HepG2 (cell line): Measurements from ENCODE around the gene PAQR7. TPM values are rescaled to one million over a fixed set of nuclear protein-coding genes. Genes with fewer than 3 reads are reported as not detected.

Experiments
- ATAC-seq: fragments of 200-7000 bp; cut with Tn5 transposase; 3 replicates; pipeline ENCODE4 v1.9.1; 2020; ENCODE audit warnings: mild to moderate bottlenecking, moderate library complexity
- BruUV-seq: library from RNA; stranded (reverse); fragments of 400-500 nt; replicated peaks from 2 replicates; lab custom pipeline; 2021; lab: Mats Ljungman, UMichigan
- CTCF ChIA-PET: fragments of 300-600 bp; formaldehyde crosslinking; extraction: SDS; loops from one replicate; lab custom pipeline; 2021; ENCODE audit warnings: low total read pairs, inconsistent platforms, low intra/inter-chr PET ratio; lab: Yijun Ruan, JAX
- POLR2A ChIA-PET: fragments of 350-600 bp; sonication (Branson Sonifier 250); formaldehyde crosslinking; loops from one replicate; lab custom pipeline; 2020; ENCODE audit warnings: antibody characterized with exemption, inconsistent platforms; lab: Yijun Ruan, JAX
- DNase-seq: peaks from one replicate; pipeline ENCODE4 v3.0.0-alpha.2; 2015; ENCODE audit warnings: low spot score
- FAIRE-seq: peaks from 3 replicates; lab custom pipeline; 2011; peaks lifted over from hg19 to GRCh38; lab: Jason Lieb, UNC
- H2AFZ ChIP-seq: one replicate; pipeline ENCODE4 v1.6.1; 2011; ENCODE audit warnings: low read length, inconsistent platforms
- H3K27ac ChIP-seq: fragments of 300-600 bp; 3 replicates; pipeline ENCODE4 v1.8.0; 2011; ENCODE audit warnings: mixed run types, mild to moderate bottlenecking, mixed read lengths, low read length, inconsistent platforms; ENCODE audit not compliant: insufficient read depth; ENCODE audit errors: extremely low read length
- H3K27me3 ChIP-seq, 2 experiments: fragments of 200-600 bp in 1 of 2; 2 replicates in 1 of 2; 3 replicates in 1 of 2; pipeline versions ENCODE4 v1.6.0 to v1.8.0; 2011; ENCODE audit warnings: low read length in 2 of 2, mild to moderate bottlenecking in 2 of 2, moderate library complexity in 2 of 2, inconsistent platforms in 1 of 2; ENCODE audit not compliant: insufficient read depth in 2 of 2, control insufficient read depth in 1 of 2
- H3K36me3 ChIP-seq, 2 experiments: fragments of 200-600 bp in 1 of 2; replicated peaks in 1 of 2; 2 replicates in 1 of 2; 3 replicates in 1 of 2; pipeline versions ENCODE4 v1.5.1 to v1.8.0; 2011; ENCODE audit warnings: low read length in 2 of 2, inconsistent platforms in 1 of 2; ENCODE audit not compliant: insufficient read depth in 2 of 2, control insufficient read depth in 1 of 2
- H3K4me1 ChIP-seq: 2 replicates; pipeline ENCODE4 v1.5.1; 2012; ENCODE audit warnings: low read length, inconsistent platforms; ENCODE audit not compliant: insufficient read depth
- H3K4me2 ChIP-seq: 2 replicates; pipeline ENCODE4 v1.6.0; 2011; ENCODE audit warnings: low read depth, low read length, inconsistent platforms
- H3K4me3 ChIP-seq, 3 experiments: fragments of 200-600 bp in 1 of 3; sonication (generic), shearing (Covaris generic) in 1 of 3; replicated peaks in 1 of 3; 2 replicates each; pipeline ENCODE4 v1.5.1; 2011 to 2016; ENCODE audit warnings: low read length in 3 of 3, inconsistent platforms in 2 of 3, low read depth in 2 of 3, mild to moderate bottlenecking in 2 of 3, control low read depth in 1 of 3, mixed read lengths in 1 of 3; ENCODE audit not compliant: insufficient read depth in 1 of 3
- H3K79me2 ChIP-seq: one replicate; pipeline ENCODE4 v1.6.1; 2011; ENCODE audit warnings: low read length, inconsistent platforms; ENCODE audit not compliant: insufficient read depth
- H3K9ac ChIP-seq: 2 replicates; pipeline ENCODE4 v1.6.0; 2011; ENCODE audit warnings: mild to moderate bottlenecking, low read depth, low read length, inconsistent platforms; ENCODE audit not compliant: insufficient read depth
- H3K9me3 ChIP-seq: 2 replicates; pipeline ENCODE4 v1.5.1; 2012; ENCODE audit warnings: mild to moderate bottlenecking, low read length
- H4K20me1 ChIP-seq: 2 replicates; pipeline ENCODE4 v1.6.0; 2011; ENCODE audit warnings: inconsistent platforms, mild to moderate bottlenecking, low read length, moderate library complexity; ENCODE audit not compliant: insufficient read depth
- ARID2 ChIP-seq: sonication (generic); formaldehyde crosslinking; IDR thresholded peaks from 2 replicates; pipeline ENCODE4 v1.8.1; 2022; ENCODE audit warnings: mild to moderate bottlenecking, missing genetic modification reagents, borderline replicate concordance
- CENPT ChIP-seq: sonication (generic); formaldehyde crosslinking; IDR thresholded peaks from 2 replicates; pipeline ENCODE4 v1.8.0; 2022; ENCODE audit warnings: low read depth, mild to moderate bottlenecking, moderate library complexity, missing genetic modification reagents
- CREBL2 ChIP-seq: sonication (generic); formaldehyde crosslinking; IDR thresholded peaks from 2 replicates; pipeline ENCODE4 v1.8.1; 2023; ENCODE audit warnings: missing genetic modification reagents, mild to moderate bottlenecking, borderline replicate concordance
- CSRNP1 ChIP-seq: sonication (generic); formaldehyde crosslinking; IDR thresholded peaks from 2 replicates; pipeline ENCODE4 v1.8.1; 2023; ENCODE audit warnings: mild to moderate bottlenecking, missing genetic modification reagents
- DZIP1 ChIP-seq: sonication (generic); formaldehyde crosslinking; IDR thresholded peaks from 2 replicates; pipeline ENCODE4 v1.5.0; 2020; ENCODE audit warnings: mild to moderate bottlenecking, missing genetic modification reagents
- ELK4 ChIP-seq: sonication (generic); formaldehyde crosslinking; IDR thresholded peaks from 2 replicates; pipeline ENCODE4 v1.9.0; 2021; ENCODE audit warnings: missing genetic modification reagents, borderline replicate concordance
- HMG20B ChIP-seq: conservative IDR thresholded peaks from 2 replicates; pipeline ENCODE4 v1.6.1; 2016; ENCODE audit warnings: missing genetic modification reagents, missing compliant biosample characterization
- HOXA5 ChIP-seq: sonication (generic); formaldehyde crosslinking; IDR thresholded peaks from 2 replicates; pipeline ENCODE4 v1.4.0; 2020; ENCODE audit warnings: missing genetic modification reagents
- KDM4B ChIP-seq: sonication (generic); formaldehyde crosslinking; IDR thresholded peaks from 2 replicates; pipeline ENCODE4 v1.4.0; 2020; ENCODE audit warnings: missing genetic modification reagents
- MTF1 ChIP-seq: sonication (generic); formaldehyde crosslinking; IDR thresholded peaks from 2 replicates; pipeline ENCODE4 v1.5.0; 2020; ENCODE audit warnings: missing genetic modification reagents
- NONO ChIP-seq, 2 experiments: fragments of 450-650 bp in 1 of 2; sonication (generic) in 1 of 2; formaldehyde crosslinking in 1 of 2; IDR thresholded peaks in 1 of 2; conservative IDR thresholded peaks in 1 of 2; 2 replicates each; pipeline versions ENCODE4 v1.6.1 to v1.8.0; 2017 to 2022; ENCODE audit warnings: mild to moderate bottlenecking in 1 of 2, missing genetic modification reagents in 1 of 2, moderate library complexity in 1 of 2
- NPAS2 ChIP-seq: sonication (generic); formaldehyde crosslinking; IDR thresholded peaks from 2 replicates; pipeline ENCODE4 v1.8.0; 2022; ENCODE audit warnings: mild to moderate bottlenecking, missing genetic modification reagents, borderline replicate concordance
- NRL ChIP-seq: sonication (generic); formaldehyde crosslinking; IDR thresholded peaks from 2 replicates; pipeline ENCODE4 v1.5.0; 2020; ENCODE audit warnings: missing genetic modification reagents, mild to moderate bottlenecking, moderate library complexity, borderline replicate concordance
- PHF8 ChIP-seq: sonication (generic); formaldehyde crosslinking; IDR thresholded peaks from 2 replicates; pipeline ENCODE4 v1.5.0; 2020; ENCODE audit warnings: missing genetic modification reagents
- RFX1 ChIP-seq: fragments of 450-650 bp; IDR thresholded peaks from 2 replicates; pipeline ENCODE4 v1.6.1; 2017
- SKIL ChIP-seq: sonication (generic); formaldehyde crosslinking; IDR thresholded peaks from 2 replicates; pipeline ENCODE4 v1.8.0; 2022; ENCODE audit warnings: missing genetic modification reagents, mild to moderate bottlenecking, moderate library complexity, borderline replicate concordance
- SP1 ChIP-seq, 2 experiments: fragments of 450-650 bp in 1 of 2; sonication (generic) in 1 of 2; formaldehyde crosslinking in 1 of 2; IDR thresholded peaks; 2 replicates each; pipeline versions ENCODE4 v1.4.0 to v1.6.1; 2016 to 2020; ENCODE audit warnings: missing genetic modification reagents in 1 of 2
- ZNF3 ChIP-seq: IDR thresholded peaks from 2 replicates; pipeline ENCODE4 v1.7.0; 2017; ENCODE audit warnings: inconsistent platforms
- WGBS: methylation state at CpG from one replicate; pipeline ENCODE4 v1.1.6; 2017; ENCODE audit warnings: low lambda C conversion rate; 5-methylcytosine and 5-hydroxymethylcytosine counted together
- in situ Hi-C: cut with HindIII; loops from 2 replicates; pipeline ENCODE4 v1.10.0; 2017; ENCODE audit warnings: low pct_unique_long_range_greater_than_20kb; ENCODE audit not compliant: extremely low pct_ligation_motif_present
- intact Hi-C: fragments of 100-400 bp; cut with micrococcal nuclease; formaldehyde crosslinking; loops from one replicate; pipeline ENCODE4 v1.10.0; 2022; ENCODE audit not compliant: unreplicated experiment
- polyA plus RNA-seq, 8 experiments: library from polyadenylated mRNA; depleted of rRNA in 3 of 8; stranded (reverse) in 7 of 8; unstranded in 1 of 8; fragments of >200 nt; fragmentation: Illumina TruSeq in 4 of 8; extraction: Trizol in 4 of 8; gene quantifications; 2 replicates each; pipeline versions ENCODE4 v1.2.1 to v1.2.3, GENCODE V29; 2011 to 2016; ENCODE audit warnings: low read depth in 4 of 8, missing spikeins in 1 of 8, mixed read lengths in 1 of 8; ENCODE audit not compliant: insufficient read depth in 1 of 8
- total RNA-seq, 5 experiments: library from RNA; depleted of rRNA; stranded (reverse); fragments of >200 nt; fragmentation: Illumina TruSeq; extraction: Trizol; gene quantifications; 2 replicates each; pipeline ENCODE4 v1.2.3, GENCODE V29; 2016; ENCODE audit warnings: low read depth in 1 of 5

The PAQR7 gene
- total and polyA plus RNA-seq, 2 of the 13 experiments (the other 11 are each of a cell fraction or from before 2014, with no cell fraction given), result 13.2 to 16.6 TPM

GRCh38 chr1:25826571-25826970, 48.9 kb downstream of the PAQR7 start:
- BruUV-seq, result no TSS peak
- H3K9me3 ChIP-seq, result no peaks in the 10 kb centered on the region
- H3K79me2 ChIP-seq, result peaks cover 12% of the 10 kb centered on the region
- peaks cover 24 to 61% of the 10 kb centered on the region in 2 experiments for H3K36me3 ChIP-seq
- no peak overlapping the region for H3K27ac ChIP-seq
- ChIA-PET CTCF (no interaction called here), POLR2A (no interaction called here)
- no peak overlapping the region for H2AFZ ChIP-seq
- H3K4me3 ChIP-seq, result no peak overlapping the region
- TF ChIP-seq HMG20B (CRISPR knock-in tag), result no peak
- TF ChIP-seq NRL, result no peak
- no peak for TF ChIP-seq PHF8 (CRISPR knock-in tag)
- TF ChIP-seq SKIL (CRISPR knock-in tag), result no peak
- no peak for TF ChIP-seq HOXA5 (CRISPR knock-in tag)
- TF ChIP-seq NPAS2 (CRISPR knock-in tag), result no peak
- TF ChIP-seq CENPT (CRISPR knock-in tag), result no peak
- no peak for TF ChIP-seq DZIP1 (CRISPR knock-in tag)
- TF ChIP-seq RFX1, result no peak
- no peak for TF ChIP-seq CSRNP1 (CRISPR knock-in tag)
- TF ChIP-seq CREBL2 (CRISPR knock-in tag), result no peak
- TF ChIP-seq MTF1 (CRISPR knock-in tag), result no peak
- TF ChIP-seq KDM4B, result no peak
- TF ChIP-seq SP1 (IDR thresholded peaks at IDR 0.05), result no peak
- no peak for TF ChIP-seq SP1 (CRISPR knock-in tag; IDR thresholded peaks at IDR 0.05)
- TF ChIP-seq ZNF3 (CRISPR knock-in tag), result no peak
- no peak for TF ChIP-seq NONO (IDR thresholded peaks at IDR 0.05)
- TF ChIP-seq NONO (CRISPR knock-in tag; conservative IDR thresholded peaks at IDR 0.05), result no peak
- no peak for TF ChIP-seq ARID2
- no peak for TF ChIP-seq ELK4 (CRISPR knock-in tag)
- H4K20me1 ChIP-seq, result peaks cover 5% of the 10 kb centered on the region
- ATAC-seq, result no peak
- H3K9ac ChIP-seq, result no peak overlapping the region
- no peak for FAIRE-seq
- in situ Hi-C loops (loop anchor here (10.0 kb wide), 1 partner anchor 168 kb away; the partner anchor contains the start of gene PAFAH2), intact Hi-C loops (no loop called here)
- no peaks in the 10 kb centered on the region for H3K27me3 ChIP-seq
- no peak overlapping the region for H3K4me2 ChIP-seq
- H3K4me1 ChIP-seq, result peaks cover 24% of the 10 kb centered on the region
- no peak for DNase-seq
- WGBS, result 97% methylated on average over 6 of the region's 10 CpGs
